RPMI7951 (cell line): ENCODE measurements around the gene NAIF1. TPM values are rescaled to one million over a fixed set of nuclear protein-coding genes. Genes with fewer than 3 reads are reported as not detected.
"Not testable (repeated sequence)": the region's sequence is repeated elsewhere in the genome, so short reads cannot be mapped to it uniquely, and the experiment has no call there.

Experiments used
- DNase-seq: peaks from one replicate; pipeline ENCODE4 v3.0.0-alpha.2; 2012; ENCODE audit warnings: low read depth
- total RNA-seq: library from RNA; depleted of rRNA; stranded (reverse); fragments of >200 nt; shearing (Covaris generic); gene quantifications from 2 replicates; pipeline ENCODE4 v1.2.3, GENCODE V29; 2014

The NAIF1 gene
- total RNA-seq, 1 experiment from 2014 or later = 7.7 TPM

DNA sequence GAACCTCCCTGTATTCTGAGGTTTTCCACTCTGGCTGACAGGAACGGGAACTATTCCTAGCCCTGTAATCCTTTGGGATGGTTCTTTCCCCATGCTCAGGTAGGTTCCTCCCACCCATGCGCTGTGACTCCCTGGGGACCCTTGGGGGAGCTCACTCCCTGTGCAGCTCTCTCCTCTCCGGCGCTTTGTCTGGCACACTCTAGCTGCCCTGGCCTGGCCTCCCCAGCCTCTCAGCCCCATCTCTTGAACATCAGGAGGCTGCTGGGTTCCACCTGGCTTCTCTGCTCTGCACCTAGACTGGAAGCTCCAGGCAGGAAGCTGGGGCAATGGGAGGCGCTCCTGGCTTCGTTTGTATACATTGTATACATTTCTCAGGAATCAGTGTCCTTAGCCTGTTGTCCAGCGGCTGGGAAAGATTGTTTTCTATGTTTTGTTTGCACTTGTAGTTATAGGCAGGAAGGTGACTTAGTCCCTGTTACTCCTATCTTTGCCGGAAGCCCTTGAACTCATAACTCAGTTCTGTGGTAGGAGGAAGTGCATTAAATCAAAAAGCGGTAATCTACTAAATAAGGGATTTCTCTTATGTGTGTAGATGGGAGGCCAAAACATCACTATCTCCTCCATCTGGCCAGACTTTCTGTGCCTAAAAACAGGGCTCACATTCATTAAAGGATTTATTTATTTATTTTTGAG lies 21.3 kb upstream of the NAIF1 start:
- no peak for DNase-seq

DNA sequence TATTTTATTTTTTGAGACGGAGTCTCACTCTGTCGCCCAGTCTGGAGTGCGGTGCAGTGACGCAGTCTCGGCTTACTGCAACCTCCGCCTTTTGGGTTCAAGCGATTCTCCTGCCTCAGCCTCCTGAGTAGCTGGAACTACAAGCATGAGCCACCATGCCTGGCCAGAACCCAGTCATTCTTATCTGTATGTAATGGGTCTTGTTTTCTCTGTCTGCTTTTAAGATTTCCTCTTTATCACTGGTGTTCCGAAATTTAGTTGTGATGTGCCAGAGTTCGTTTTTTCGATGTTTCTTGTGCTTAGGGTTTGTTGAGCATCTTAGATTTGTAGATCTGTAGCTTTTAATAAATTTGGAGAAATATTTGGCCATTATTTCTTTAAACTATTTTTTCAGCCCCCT lies 20.1 kb upstream of the NAIF1 start:
- no peak for DNase-seq

DNA sequence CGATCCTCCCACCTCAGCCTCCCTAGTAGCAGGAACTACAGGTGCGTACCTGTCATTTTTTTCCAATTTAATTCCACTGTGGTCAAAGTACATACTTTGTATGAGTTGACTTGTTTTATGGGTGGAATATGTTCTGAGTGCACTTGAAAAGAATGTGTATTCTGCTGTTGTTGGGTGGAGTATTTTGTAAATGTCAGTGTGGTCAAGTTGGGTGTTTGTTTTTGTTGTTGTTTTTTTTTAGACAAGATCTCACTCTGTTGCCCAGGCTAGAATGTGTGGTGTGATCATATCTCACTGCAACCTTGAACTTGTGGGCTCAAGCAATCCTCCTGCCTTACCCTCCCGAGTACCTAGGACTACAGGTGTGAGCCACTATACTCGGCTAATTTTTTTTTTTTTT lies 18.8 kb upstream of the NAIF1 start:
- no peak for DNase-seq

DNA sequence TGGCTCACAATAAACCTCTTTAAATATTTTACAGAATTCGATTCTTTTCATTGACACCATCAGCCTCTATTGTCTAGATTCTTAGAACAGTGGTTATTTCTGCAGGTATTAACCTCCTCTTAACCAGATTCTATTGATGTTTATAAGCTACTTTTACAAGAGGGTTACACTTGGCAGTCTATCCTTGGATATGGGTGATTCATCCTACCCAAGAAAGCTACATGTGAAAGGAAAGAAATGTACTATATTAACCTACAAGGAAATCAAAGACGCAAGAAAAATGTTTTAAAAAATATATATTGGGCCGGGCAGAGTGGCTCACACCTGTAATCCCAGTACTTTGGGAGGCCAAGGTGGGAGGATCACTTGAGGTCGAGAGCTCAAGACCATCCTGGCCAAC lies 17.6 kb upstream of the NAIF1 start:
- no peak for DNase-seq

DNA sequence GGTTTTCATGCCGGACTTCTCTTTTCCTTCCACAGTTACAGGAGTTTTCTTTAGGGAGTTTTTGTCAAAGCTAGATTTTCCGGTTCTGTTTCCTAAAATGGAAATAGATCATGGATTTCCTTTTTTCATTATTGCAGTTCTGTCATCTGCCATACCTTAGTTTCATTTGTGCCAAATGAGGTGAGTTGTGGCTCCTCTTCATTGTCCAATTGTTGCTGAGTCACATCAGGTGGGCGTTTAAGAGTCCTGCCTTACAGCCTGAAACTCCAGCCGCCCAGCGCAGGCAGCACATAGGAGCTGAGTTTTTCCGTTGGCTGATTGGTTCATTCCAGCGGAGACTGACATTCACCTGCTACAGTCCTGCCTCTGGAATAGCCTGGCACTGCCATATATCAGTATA lies 15.0 kb upstream of the NAIF1 start:
- no peak for DNase-seq

DNA sequence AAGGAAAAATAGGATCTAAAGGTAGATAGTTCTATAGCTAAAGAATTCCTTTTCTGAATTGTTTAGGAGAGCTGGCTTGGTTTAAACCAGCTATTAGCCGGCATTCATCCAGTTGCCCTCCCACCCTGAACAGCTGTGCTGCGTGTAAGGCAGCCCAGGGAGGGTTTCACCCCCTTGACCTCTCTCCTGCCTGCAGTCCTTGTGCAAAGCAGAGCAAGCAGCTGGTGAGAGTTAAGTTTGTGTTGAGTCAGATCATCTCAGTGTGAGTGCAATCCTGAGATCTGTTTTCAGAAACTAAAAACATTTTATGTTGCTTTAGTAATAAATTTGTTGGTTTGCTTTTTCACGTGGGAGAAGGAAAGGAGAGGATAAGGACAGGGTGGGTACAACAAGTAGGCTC lies 13.9 kb upstream of the NAIF1 start:
- DNase-seq = peak; percentile 89

DNA sequence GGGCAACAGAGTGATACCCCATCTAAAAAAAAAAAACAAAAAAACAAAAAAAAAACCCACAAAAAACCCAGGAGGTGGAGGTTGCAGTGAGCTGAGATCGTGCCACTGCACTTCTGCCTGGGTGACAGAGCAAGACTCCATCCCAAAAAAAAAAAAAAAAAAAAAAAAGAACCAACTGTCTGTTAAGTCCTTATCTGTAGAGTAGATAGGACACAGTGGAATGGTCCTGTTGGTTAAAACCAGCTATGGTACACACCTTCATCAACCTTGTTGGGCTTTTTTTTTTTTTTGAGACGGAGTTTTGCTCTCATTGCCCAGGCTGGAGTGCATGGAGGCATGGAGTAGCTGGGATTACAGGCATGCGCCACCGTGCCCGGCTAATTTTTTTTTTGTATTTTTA lies 13.1 kb upstream of the NAIF1 start:
- DNase-seq = no peak

DNA sequence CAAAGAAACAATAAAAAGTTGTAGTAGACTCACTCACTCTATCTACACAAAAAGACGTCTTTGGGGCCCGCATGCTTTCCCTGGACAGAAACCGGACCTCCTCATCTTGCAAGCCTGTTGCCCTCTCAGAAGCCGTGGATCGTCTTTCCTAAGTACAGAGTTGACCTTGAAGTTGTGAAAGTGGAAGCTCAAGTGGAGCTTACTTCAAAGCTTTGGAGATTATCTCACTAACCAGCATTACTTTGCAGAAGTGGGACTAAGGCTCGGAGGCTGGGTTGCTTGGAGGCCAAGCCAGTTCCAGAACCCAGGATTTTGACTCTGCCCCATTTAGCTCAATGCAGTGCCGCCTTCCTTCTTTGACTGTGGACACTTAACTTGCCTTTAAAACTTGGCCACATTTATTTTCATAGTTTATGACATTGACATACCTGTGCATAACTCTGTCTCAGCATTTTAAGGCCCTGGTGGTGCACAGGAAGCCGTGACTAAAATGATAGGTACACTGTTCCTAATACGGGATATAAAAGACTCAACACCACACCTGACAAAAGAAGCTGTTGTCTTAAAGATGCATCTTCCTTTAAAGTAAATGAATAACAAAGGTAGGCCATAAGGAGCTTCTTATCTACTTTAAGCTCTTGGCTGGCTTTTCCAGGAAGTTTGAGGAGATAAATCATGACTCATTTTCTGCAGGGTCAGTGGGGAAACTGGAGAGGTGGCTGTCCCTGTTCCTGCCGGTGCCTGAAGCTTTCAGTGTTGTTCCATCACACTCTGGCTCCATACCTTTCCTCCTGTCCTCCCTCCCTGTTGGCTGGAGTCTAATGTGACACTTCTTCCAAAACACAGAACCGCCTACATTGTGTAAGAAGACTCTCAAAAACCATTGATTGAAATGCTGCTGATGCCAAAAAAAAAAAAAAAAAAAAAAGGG lies 11.6 kb upstream of the NAIF1 start:
- peak; percentile 63 for DNase-seq

DNA sequence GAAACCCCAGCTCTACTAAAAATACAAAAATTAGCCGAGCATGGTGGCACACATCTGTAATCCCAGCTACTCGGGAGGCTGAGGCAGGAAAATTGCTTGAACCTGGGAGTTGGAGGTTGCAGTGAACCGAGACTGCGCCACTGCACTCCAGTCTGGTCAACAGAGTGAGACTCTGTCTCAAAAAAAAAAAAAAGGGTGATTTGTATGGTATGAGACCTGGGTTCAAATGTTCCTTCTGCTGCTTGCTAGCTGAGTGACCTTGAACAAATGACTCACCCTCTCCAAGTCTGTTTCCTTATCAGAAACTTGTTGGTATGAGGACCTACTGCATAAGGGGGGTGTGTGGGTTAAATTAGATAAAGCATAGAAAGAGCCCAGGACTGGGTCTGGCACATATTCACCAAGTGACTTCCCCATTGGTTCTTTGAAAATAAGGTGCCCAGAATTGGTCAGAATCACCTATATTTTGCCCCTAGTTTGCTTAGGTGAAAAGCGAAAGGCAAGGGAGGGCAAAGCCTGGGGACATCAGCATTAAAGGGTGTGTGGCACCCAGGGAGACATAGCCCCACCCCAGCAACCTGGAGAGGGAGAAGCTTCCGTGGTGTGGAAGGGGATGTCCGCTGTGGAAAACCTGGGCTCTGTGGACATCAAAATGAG lies 10.9 kb upstream of the NAIF1 start:
- DNase-seq = no peak

DNA sequence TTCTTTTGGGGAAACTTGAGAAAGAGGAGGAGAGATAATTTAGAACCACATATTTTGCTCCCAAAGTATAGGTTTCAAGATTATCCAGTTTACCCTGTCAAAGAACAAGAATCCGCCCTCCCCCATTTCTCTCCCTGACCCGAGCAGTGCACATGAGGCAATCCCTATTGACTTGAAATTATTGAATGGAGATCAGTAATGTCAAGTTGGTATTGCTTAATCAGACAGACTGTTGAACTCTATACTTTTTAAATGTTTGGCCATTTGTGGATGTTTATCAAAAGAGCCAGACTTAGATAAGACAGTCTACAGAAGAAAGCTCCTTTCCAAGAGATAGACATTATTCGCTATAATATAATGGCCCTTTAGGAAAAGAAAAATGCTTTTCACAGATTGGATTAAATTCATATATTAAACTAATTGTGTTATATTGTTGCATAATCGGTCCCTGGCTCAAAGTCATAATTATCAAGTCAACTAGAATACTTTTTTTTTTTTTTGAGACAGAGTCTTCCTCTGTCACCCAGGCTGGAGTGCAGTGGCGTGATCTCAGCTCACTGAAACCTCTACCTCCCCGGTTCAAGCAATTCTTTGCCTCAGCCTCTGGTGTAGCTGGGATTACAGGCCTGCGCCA lies 6.2 kb upstream of the NAIF1 start:
- no peak for DNase-seq

DNA sequence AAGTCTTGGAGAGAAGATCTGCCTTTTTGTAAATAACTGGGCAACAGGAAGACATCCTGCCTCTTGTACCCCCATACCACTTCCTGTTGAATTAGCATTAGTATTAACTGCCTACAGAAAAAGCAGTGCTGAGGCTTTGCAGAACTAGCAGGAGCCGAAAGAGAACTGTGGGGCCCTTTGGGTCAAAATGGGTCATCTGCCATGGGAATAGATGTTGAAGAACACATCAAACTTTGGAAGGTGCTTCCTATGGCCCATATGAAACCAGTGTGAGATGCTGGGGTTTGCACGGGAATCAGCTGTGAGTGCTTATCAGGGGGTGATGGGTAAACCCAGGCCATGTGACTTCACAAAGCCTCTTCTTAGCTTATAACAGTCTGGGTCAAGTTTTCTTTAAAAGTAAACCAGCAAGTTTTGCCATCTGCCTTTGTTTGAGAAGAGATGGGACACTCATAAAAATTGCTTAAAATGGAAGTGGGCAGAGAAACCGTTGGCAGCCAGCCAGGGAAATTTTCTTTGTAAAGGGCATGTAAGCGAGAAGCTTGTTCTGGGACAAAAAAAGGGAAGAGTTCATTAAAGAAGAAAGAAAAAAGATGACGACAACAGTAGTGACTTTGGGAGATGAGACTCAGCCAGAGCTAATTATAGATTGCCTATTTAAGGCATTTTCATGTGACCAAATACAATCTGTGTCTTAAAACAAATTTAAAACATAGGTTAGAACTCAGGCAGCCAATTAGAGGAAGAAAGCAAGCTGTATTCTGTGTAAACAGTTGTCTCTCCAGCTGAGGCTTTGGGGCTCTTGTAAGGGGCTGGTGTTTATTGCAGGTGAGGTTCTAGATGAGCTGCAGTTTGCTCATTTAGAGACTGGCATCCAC lies 5.3 kb upstream of the NAIF1 start:
- DNase-seq = peak; percentile 84

DNA sequence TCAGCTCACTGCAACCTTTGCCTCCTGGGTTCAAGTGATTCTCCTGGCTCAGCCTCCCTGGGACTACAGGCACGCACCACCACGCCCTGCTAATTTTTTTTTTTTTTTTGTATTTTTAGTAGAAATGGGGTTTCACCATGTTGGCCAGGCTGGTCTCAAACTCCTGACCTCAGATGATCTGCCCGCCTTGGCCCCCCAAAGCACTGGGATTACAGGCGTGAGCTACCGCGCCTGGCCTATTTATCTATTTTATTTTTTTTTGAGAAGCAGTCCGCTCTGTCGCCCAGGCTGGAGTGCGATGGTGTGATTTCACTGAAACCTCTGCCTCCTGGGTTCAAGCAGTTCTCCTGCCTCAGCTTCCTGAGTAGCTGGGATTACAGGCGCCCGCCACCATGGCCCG lies 4.4 kb upstream of the NAIF1 start:
- not testable (repeated sequence) for DNase-seq

DNA sequence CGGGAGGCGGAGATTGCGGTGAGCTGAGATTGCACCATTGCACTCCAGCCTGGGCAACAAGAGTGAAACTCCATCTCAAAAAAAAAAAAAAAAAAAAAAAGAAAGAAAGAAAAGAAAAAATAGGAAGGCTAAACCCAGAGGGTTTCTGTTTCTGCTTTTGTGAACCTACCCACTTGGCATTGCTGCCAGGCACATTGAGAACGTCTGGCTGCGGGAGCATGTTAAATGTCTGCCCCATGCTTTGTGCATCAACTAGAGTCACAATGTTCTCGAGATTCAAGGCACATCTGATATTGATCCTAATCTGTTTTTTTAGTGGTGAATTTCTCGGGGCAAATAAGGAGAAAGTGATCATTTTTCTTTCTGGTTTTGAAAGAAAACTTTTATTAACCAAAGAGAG lies 3.8 kb upstream of the NAIF1 start:
- no peak for DNase-seq

DNA sequence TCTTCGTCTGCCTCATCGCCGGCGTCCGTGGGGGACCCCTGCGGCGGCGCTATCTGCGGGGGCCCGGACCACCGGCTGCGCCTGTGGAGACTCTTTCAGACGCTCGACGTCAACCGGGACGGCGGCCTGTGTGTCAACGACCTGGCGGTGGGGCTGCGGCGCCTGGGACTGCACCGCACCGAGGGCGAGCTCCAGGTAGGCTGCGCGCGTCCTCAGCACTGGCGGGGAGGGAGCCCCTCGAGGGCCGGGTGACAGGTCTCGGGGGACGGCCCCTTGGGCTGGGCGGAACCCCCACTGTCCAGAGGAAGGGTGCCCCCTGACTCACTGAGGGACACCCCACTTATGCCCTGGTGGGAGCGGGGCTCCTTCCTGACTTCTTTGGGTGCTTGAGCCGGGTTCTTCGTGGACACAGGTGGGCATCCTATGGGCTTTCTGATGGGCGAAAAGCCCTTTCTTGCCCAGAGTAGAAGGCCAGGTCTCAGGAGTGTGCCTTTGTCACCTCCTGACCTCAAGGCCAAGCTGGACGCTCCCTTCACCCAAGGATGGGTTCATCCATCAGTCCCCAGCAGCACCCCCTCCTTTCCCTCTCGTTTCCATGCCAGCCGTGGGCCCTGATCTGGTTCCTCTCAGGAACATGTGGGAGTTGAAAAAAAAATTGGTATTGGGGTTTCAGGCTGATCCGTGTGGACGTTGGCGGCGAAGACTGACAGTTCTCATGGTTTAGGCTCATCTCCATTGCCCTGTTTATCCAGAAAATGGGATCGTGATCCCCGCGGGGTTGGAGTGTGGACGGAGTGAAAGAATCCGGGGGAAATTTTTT lies 1.5 kb upstream of the NAIF1 start:
- peak; percentile 12 for DNase-seq

DNA sequence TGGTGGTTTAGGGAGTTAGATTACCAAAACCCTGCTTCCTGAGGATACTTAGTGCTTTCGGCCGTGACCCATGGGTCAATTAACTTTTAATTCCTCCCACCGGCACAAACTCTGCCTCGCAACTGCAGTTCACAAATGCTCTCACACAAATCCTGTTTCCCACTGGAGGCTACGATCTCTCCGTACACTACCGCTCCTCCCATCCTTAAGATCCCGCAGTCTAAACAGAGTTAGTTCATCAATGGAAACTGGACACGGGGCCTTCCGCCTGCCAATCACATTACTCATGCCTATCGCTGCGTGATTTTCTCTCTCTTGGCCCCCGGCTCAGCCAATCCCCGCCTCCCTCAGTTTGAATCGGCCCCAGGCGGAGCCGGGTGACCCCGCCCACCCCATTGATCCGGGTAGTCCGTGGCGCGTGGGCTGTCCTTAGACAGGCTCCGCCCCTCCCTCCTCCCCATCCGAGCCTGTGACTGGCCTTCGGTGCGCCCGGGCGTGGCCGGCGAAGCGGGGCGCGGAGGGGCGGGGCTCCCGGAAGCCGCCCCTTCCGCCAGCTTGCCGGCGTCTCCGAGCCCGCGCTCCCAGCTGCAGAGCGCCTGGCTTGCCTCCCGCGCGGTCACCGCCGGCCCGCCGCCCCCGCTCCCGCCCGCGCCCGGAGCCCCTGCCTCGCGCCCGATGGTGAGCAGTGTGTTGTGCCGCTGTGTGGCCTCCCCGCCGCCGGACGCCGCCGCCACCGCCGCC lies 695 bp upstream of the NAIF1 start, which contains the start of gene SLC25A25:
Gene SLC25A25, plus strand, starts transcription at position 588 of the 741 bp plus-strand sequence. Its CDS starts 88 bp downstream, at position 676.
- peak; percentile 96 for DNase-seq

DNA sequence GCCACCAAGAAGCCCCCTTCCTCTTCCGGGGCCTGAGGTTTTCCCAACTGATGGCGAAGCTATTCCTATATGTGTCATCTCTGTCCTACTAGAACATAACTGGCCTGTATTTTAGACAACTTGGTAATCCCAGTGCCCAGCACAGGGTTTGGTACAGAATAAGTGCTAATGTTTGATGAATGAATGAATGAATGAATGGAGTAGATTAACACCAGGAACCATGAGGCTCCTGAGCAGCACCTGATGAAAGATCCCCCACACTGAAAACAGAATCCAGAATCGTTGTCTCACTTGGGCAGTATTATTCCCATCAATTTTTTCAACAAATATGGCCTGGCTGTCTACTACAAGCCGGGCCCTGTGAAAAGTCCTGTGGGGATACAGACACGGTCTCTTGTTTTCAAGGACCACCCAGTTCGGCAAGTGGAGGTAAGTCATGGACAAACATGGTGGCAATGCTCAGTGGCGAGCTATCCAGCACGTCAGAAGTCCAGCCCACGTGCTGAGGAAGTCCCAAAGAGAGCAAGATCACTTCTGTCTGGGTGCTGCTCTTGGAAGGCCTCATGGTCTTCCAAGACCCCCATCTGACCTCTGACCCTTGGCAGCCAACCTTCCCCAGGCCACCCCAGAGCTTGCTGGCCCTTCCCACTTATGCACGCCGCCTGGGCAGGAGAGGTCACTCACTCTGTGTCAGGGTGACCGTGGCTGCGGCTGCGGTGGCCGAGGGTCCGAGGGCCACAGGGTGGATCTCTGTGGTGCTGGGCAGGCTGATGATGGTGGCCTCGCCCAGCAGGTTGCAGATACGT lies 1.0 kb downstream of the NAIF1 start:
- DNase-seq = no peak

DNA sequence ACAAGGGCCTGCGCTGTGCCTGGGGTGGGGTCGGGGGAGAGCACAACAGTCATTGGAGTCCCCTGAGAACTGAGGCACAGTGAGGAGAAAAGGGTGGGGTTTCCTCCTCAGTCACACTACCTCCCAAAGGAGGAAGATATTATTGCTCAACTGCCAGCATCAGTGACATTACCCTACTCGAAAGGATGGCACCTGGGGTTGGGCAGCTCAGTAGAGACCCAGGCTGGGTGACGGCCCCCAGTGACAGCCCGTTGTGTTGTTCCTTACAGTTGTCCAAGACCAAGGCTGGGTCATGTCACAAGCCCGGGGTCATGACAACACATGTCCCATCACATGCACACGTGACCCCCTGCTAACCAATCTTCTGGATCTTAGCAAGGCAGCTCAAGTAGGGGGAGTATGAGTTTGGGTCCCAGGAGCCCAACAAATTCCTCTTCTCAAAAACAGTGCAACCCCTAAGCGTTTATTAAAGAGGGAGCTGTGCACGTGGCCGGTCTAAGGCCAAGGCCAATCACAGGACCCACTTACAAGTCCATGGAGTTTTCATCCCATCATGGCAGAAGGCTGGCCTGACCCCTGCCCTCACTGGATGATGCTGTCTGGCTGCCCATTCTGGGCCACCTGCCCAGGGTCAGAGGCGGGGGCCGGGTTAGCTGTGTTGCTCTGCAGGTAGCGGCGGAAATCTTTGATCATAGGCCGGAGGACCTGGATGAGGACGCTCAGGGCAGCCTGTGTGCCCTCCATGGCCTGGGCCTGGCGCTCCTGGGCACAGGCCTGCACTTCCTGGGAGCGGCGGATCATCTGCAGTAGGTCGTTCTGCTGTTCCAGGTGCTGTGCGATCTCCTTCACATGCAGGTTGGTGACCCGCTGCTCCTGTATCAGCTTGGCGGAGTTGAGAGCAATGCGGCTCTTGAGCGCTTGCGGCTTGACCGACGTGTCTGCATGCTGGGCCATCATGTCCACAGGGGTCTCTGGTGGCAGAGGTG lies 4.0 kb downstream of the NAIF1 start:
- DNase-seq = no peak
